ENCODE data around the gene LYVE1. TPM values are rescaled to one million over a fixed set of nuclear protein-coding genes. Genes with fewer than 3 reads are reported as not detected.

The LYVE1 gene
- total and polyA plus RNA-seq, 2 of the 13 experiments (the other 11 are each of a cell fraction or from before 2014, with no cell fraction given), result 1.2 to 1.4 TPM

GRCh38 chr11:10607462-10608132 is 39.1 kb upstream of the LYVE1 start (continued):
- TF ChIP-seq PAXIP1 (CRISPR knock-in tag; conservative IDR thresholded peaks at IDR 0.05) (peak; percentile 58), ETV5 (CRISPR knock-in tag; IDR thresholded peaks at IDR 0.05; ENCODE audit: borderline replicate concordance) (0 out of 2 replicates have a peak, but pooled peaks have one; percentile 10), HNF1B (CRISPR knock-in tag; IDR thresholded peaks at IDR 0.05) (peak; percentile 42; the same call in 1 of the 2 replicates), ZBTB7A (CRISPR knock-in tag; IDR thresholded peaks at IDR 0.05) (peak; percentile 57; the same call in 1 of the 2 replicates), ZNF17 (CRISPR knock-in tag; IDR thresholded peaks at IDR 0.05) (no peak), HNF4A (CRISPR knock-in tag; IDR thresholded peaks at IDR 0.05) (peak; percentile 23; the same call in 1 of the 2 replicates), ZBTB43 (CRISPR knock-in tag; conservative IDR thresholded peaks at IDR 0.05) (peak; percentile 67; the same call in 1 of the 2 replicates), LCORL (IDR thresholded peaks at IDR 0.05) (no peak), LCORL (CRISPR knock-in tag; IDR thresholded peaks at IDR 0.05) (no peak), ZMYM3 (CRISPR knock-in tag; IDR thresholded peaks at IDR 0.05) (0 out of 2 replicates have a peak, but pooled peaks have one; percentile 7)

Data from HepG2 (cell line).